GM18508 (cell line): ENCODE data around the gene HOATZ.

Experiments
- ATAC-seq: cut with Tn5 transposase; IDR thresholded peaks from one replicate; pipeline ENCODE4 v1.9.1; 2021; ENCODE audit warnings: moderate number of reproducible peaks; ENCODE audit not compliant: insufficient read depth, unreplicated experiment

The HOATZ gene

DNA sequence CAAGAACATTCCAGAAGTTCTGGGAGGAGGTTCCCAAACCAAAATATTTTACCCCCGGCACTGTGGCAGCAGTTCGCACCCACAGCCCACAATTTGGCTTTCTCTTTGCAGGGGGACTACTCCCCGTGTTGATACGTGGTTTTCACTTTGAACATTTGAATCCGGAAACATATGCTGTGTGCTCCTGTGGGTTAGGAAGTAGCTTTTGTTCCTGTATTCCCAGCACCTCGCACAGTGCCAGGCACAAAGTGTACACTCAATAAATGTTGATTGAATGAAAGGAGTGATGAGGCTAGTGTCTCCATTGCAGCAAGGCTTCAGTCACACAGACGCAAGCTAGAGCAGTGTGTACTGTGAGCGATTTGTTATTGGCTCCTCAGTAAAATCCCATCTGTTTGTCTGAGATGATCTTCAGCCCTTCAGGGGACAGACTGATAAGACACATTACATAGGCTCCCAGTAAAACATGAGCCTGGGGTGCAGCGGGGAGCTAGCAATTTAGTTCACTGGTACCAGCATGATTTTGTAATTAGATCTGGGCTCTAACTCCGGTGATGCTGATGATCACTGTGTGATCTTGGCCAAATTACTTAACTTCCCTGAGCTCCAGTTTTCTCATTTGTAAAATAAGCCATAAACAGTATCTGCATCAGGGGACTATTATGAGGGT, 28.2 kb downstream of the HOATZ start:
- no peak for ATAC-seq

DNA sequence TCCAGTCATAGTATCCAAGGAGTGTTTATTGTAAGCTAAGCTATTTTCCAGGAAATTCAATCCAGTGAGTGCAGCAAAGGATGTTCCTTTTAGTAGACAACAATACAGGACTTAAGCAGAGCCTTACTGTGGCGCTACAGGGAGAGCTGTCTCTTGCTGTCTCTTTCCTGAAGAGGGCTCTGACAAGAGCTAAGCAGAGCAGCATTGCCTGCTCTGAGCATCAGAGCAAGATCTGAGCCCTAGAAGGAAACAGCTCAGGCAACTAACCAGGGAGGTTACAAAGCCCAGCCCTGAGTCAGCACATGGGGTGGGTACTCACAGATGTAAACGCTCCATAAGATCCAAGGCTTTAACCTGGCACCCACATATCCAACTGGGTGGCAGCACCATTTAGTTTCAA, 33.9 kb downstream of the HOATZ start:
- ATAC-seq, result no peak

DNA sequence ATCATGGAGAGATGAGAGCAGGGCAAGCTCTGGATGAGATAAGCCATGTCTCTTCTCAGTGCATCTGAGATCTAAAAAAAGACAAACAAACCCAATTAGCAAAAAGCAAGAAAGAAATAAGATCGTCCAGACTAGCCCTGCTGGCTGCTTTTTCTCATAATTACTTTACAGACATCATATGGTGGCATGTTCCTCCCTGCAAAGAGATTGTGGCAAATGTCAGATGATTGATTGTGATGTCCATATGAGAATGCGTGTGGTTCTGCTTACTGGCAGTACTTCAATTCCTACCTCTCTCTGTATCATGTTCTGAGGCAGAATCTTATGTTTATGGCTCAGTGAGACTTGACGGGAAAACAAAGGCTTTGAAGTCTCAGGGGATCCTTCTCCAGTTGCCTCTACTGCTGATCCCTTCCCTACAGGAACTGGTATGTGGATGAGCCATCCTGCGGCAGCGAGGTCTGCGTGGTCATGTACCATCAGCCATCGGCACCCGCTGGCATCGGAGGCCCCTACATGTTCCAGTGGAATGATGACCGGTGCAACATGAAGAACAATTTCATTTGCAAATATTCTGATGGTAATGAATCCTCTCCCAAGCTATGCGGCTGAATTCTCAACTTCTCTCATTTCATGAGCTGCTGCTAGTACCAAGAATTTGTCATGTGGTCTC, 34.8 kb downstream of the HOATZ start:
- no peak for ATAC-seq

DNA sequence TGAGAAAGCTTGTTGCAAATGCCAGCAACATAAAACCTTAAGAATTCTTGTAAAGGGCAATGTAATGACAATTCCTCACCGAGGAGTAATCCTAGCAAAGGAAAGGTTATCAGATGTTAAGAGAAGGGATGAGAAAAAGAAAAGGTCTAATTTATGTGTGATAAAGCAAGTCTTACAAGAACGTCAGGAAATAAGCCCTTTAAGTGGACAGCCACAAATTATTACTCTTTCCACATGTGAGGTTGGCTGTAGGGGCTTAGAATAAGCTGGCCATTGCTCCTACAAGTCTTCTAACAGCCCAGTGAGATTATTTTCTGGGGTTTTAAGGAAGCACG, 35.3 kb downstream of the HOATZ start:
- ATAC-seq, result no peak

DNA sequence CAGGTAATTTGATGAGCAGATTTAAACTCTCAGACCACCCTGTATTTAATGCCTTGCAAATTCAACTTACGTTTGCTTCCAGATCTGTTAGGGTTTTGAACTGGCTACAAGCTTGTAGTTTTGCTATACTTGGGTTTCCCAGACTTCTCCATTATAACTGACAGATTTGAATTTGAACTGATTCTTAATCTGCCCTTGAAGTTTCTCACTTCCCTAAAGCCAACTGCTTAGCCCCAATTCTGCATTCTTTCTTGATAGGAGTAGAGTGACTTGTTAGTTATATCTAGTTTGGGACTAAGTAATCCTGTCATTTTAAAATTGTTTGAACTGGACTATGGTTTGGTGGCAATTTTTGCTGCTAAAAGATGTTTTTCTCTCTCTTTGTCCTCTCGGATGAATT, 35.7 kb downstream of the HOATZ start:
- no peak for ATAC-seq

DNA sequence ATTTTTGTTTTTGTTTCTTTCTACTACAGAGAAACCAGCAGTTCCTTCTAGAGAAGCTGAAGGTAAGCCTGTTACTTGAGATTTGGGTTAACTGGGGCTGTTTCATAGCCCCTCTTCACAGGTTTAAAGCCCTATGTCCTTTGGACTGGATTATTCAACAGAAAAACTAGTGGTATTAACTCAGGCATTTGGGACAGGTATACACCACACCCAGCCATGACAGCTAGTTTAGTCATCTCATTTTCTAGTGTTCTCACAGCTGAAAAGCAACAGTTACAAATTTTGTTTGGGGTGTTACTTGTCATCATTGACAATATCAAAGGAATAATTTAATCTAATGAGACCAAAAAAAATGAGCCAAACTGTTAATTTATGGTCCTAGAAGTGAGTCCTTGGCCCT, 40.0 kb downstream of the HOATZ start:
- no peak for ATAC-seq

DNA sequence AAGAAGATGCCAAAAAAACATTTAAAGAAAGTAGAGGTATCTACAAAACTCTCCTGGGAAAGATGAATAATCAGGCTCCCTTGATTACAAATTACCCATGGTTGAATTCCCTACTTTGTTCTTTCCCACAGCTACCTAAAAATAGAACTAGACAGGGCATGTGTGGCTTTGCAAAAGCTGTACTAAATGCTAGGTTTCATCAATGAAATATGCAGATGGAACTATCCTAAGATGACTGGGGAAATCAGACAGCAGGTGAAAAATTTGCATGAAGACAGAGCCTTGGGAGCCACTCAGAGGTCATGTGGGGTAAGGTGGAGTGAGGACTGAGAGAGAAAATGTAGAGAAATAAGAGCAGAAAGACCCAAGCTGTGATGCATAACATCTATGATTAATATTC, 40.7 kb downstream of the HOATZ start:
- ATAC-seq, result no peak

DNA sequence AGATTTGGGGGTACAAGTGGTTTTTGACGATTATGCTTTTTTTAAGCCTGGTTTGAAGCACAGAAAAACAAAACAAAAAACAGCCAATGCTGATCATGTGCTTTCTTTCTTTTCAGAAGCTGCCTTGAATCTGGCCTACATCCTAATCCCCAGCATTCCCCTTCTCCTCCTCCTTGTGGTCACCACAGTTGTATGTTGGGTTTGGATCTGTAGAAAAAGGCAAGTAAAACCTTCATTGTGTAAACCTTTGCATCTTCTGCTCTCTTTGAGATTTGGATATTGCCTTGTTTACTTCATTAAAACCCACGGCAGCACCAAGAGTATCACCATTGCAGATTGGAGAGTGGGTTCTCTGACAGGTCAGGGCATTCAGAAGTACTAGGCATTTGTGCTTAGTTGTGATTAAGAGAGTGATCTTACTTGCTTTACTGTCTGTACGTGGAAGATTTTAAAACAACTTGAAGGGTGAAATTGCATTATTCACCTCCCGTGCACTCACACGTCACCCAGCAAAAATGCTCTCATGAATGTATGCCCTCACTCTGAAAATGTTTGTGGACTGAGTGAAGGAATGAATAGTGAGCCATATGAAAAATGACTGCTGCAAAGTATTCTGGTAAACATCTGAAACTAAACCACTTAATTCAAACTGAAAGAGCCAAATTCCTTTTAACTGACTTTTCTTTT, 43.0 kb downstream of the HOATZ start:
- no peak for ATAC-seq

DNA sequence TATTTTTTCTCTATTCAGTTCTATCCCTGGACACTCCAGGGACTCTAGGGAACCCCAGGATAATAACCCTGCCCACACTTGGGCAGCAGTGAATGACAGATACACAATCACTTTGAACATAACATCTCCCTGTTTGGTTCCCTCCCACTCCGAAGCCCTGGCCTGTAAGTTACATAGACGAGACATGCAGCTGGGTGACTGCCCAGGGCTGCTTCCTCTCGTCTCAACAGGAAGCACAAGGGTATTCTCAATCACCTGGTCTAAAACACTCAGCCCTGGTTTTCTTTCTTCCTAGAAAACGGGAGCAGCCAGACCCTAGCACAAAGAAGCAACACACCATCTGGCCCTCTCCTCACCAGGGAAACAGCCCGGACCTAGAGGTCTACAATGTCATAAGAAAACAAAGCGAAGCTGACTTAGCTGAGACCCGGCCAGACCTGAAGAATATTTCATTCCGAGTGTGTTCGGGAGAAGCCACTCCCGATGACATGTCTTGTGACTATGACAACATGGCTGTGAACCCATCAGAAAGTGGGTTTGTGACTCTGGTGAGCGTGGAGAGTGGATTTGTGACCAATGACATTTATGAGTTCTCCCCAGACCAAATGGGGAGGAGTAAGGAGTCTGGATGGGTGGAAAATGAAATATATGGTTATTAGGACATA, 45.4 kb downstream of the HOATZ start:
- ATAC-seq, result no peak

DNA sequence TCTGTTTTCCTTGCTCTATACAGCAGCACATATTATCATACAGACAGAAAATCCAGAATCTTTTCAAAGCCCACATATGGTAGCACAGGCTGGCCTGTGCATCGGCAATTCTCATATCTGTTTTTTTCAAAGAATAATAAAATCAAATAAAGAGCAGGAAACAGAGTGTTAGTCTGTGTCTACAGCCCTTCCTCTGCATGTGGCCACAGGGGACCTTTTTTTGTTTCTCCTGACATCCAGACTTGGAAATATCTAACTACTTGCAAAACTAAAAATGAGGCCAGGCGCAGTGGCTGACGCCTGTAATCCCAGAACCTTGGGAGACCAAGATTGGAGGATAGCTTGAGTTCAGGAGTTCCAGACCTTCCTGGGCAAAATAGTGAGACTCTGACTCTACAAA, 46.2 kb downstream of the HOATZ start:
- no peak for ATAC-seq

DNA sequence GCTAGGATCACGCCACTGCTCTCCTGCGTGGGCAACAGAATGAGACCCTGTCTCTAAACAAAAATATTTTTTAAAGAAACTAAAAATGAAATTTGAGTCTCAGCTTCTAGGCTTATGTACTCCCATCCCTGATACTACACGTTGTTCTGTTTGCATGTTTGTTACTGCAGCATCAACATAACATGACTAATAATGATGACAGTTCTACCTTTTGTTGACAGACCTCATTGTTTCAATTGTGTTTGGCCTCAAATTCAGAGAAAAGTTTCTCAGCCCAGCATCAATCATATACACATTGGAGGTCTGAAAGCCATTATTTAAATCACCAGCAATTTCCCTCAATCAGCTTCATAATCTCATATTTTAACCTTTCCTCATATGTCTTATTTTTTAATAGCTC, 46.7 kb downstream of the HOATZ start:
- no peak for ATAC-seq

DNA sequence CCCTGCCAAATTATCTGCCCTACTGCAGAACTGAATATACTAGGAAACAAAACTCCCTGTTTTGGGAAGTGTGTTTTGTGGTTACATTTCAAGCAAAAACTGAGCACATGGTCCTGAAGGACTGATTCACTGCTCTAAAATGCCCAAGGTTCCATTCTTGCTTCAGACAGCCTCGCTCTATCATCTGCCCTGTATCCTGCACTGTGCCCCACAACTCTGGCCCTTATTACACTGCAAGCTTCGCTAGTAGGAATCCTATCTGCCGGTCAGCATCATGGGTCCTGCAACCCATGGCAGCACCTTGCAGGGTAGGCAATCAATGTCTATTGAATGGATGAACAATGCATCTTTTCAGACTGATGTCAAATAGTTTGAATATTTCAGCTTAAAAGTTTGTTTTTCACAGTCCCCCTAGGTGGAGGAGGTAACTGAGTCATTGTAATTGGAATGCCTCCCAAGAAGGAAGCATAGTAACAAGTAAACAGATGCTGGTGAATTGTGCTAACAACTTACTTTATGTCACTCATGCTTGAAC, 47.3 kb downstream of the HOATZ start:
- no peak for ATAC-seq

DNA sequence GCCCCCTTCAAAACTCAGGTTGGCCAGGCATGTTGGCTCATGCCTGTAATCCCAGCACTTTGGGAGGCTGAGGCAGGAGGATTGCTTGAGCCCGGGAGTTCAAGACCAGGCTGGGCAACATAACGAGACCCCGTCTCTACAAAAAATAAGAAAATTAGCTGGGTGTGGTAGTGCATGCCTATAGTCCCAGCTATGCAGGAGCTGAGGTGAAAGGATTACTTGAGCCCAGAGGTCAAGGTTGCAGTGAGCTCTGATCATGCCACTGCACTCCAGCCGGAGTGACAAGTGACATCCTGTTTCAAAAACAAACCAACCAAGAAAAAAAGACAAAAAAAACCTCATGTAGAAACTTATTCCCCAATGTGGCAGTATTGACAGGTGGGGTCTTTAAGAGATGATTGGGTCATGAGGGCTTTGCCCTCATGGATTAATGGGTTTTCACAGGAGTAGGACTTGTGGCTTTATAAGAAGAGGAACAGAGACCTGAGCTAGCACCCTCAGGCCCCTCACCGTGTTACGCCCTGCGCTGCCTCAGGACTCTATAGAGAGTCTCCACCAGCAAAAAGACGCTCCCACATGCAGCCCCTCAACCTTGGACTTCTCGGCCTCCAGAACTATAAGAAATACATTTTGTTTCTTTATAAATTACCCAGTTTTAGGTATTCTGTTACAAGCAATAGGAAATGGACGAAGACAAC, 48.3 kb downstream of the HOATZ start:
- no peak for ATAC-seq

DNA sequence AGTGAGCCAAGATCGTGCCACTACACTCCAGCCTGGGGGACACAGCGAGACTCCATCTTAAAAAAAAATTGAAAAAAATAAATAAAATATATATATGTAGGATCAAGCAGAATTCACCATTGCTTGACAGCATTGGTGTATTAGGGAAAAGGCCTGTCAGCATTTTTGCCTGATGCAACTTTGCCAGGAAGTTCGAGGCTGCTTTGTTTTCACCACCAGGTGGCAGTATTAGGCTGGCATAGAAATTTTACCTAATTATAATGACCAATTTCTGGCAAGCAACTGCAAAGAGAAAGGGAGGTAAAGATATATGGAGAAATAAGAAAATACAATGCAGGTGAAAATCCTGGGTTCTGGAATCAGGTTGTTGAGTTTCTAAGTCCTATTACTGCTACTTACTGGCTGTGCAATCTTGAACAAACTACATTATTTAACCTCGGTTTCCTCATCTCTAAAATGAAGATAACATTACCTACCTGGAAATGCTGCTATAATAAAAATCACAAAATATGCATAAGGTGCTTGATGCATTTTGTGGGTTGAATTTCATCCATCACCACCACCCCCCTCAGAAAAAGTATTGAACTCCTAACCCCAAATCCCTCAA, 50.6 kb downstream of the HOATZ start:
- ATAC-seq, result no peak

DNA sequence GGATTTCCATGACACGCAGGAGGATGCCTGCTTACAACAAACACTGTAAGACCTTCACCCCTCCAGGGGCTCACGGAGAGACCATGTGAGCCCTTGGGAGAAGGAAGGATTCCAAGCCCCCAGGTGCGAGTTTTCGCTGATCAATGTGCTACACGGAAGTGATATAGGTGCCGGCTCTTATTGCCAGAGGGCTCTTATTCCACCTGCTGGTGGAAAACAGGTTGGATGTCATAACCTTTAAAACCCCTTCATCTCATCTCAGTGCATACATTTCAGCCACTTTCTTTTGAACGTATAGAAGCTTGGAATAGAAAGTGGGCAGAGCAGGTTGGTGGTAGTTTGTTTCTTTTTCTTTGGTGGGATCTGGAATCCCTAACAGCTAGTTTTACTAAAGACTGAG, 51.7 kb downstream of the HOATZ start:
- no peak for ATAC-seq

DNA sequence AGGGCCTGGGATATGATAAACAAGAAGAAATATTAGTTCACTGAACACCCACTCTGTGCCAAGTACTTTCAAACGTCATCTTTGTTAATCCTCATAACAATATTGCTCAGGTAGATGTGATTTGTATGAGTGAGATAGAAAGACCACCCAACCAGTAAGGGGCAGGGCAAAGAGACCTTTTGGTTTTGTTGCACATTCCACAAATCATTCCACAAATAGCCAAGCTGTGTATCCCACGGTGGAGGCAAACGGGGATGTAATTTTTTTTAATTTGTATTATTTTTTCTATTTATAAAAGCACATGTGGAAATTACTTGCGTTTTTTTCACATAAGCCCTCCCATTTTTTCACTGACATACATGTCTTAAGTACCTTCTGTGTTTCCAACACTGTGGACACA, 54.9 kb downstream of the HOATZ start:
- ATAC-seq, result no peak

DNA sequence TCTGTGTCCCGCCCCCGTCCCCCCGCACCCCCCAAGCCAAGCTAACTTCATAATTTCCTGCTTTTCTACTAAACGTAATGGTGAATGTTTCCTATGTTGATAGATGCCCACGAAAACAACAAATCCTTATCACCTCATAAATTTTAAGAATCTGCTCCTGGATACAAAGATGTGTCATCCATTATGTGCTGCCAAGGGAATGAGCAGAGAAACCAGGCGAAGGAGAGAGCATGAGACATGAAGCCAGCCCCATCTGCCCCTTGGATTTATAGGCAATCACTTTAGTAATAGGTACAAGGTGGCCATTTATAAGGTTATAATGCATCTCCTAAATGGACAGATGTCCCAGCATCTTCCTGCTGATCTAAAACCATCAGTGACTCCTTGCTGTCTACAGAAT, 56.2 kb downstream of the HOATZ start:
- ATAC-seq, result no peak

DNA sequence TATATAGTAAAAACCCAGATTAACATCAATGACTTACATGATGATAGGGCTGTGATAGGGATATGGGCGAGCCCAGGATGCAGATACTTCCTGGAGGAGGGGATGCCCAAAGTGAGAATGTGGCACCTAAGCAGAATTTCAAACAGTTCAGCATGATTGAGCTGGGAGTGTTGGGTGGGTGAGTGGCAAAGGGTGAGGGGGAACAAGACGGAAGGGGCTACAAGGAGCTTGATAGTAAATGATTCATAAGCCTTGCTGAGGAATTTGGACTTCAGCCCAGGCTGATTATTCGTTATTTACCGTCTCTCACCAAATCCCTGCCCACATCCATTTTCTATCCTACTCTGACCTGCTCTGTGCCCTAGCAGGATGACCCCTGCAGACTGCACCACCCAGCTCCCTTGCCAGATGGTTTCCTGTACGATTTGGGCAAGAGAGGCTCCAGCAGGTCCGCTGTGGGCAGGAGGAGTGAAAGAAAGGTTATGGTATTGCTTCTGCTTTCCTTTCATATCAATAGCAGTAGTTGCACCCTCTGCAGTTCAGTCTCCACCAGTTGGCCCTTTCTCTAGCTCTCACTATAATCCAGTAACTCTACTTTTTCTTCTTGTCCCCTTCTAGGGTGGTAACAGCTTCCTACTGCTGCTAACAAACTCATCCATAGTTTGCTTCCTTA, 57.4 kb downstream of the HOATZ start:
- no peak for ATAC-seq

DNA sequence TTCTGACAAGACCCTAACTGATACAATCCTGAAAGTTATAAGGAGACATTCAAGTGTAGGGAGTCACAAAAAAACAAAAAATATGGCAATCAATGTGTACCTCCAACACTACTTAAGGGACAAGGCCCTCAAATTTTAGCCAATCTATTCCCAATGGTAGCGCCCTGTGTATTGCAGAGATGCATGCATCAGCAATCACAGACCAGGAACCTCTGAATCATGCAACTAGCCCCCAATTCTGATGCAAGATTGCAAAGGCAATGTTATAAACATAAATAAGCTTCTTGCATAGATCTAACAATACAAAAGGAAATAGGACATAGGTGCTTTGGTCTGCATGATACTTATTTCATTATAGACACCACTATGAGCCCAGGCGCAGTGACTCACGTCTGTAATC, 58.0 kb downstream of the HOATZ start:
- ATAC-seq, result no peak

DNA sequence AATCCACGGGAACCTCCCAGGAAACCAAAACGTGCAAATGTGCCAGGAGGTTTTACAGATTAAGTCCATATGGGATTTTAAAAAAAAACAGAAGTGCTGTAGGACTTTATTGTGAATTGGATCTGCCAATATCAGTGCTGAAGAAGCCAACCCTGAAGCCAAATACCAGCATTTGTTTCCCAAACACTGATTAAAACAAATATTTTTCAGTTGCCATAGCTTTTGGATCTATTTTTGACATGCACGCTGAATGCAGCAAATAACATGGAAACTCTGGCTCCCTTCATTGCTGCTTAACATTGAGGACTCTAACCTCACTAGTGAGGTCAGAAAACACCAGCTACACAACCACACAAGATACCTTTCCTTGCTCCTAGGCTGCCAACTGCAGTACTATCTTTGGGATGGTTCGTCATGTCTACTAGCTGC, 59.3 kb downstream of the HOATZ start:
- ATAC-seq, result no peak
